ENCODE measurements around the gene TP63.

- TF ChIP-seq CTCF (IDR thresholded peaks at IDR 0.05; ENCODE audit: low read depth, low read length): no peak
- TF ChIP-seq POLR2A (IDR thresholded peaks at IDR 0.05; ENCODE audit: extremely low read depth, insufficient read length): no peak
- TF ChIP-seq, protein P1, sequence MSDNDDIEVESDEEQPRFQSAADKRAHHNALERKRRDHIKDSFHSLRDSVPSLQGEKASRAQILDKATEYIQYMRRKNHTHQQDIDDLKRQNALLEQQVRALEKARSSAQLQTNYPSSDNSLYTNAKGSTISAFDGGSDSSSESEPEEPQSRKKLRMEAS (IDR thresholded peaks at IDR 0.05; ENCODE audit: low read depth, low read length): no peak
These were observed 172.1 kb downstream of the TP63 start for GRCh38 chr3:189803254-189803653.
